Upper lobe of left lung (tissue), 6 donors: ENCODE measurements around the gene CPEB1. TPM values are rescaled to one million over a fixed set of nuclear protein-coding genes. Genes with fewer than 3 reads are reported as not detected.

Source experiments
- ATAC-seq, 2 donors: fragments of 200-7000 bp; cut with Tn5 transposase; one replicate each; pipeline ENCODE4 v1.9.1; 2022; ENCODE audit warnings: mild to moderate bottlenecking in 2 of 2, moderate library complexity in 2 of 2; ENCODE audit not compliant: low FRiP score in 2 of 2
- DNase-seq, 2 donors: peaks; one replicate each; pipeline ENCODE4 v3.0.0-alpha.2; 2019 to 2020
- H3K27ac ChIP-seq, 4 donors: fragments of 200-600 bp; sonication (generic); one replicate each; pipeline ENCODE4 v1.5.1; 2016 to 2019
- H3K27me3 ChIP-seq, 4 donors: fragments of 200-600 bp; sonication (generic); one replicate each; pipeline ENCODE4 v1.5.1; 2017 to 2019
- H3K36me3 ChIP-seq, 4 donors: fragments of 200-600 bp; sonication (generic); one replicate each; pipeline ENCODE4 v1.5.1; 2016 to 2019
- H3K4me1 ChIP-seq, 4 donors: fragments of 200-600 bp; sonication (generic); one replicate each; pipeline ENCODE4 v1.5.1; 2018 to 2019
- H3K4me3 ChIP-seq, 4 donors: fragments of 200-600 bp; sonication (generic); one replicate each; pipeline ENCODE4 v1.5.1; 2017 to 2019; ENCODE audit warnings: mild to moderate bottlenecking in 2 of 4, moderate library complexity in 1 of 4
- H3K9me3 ChIP-seq, 4 donors: fragments of 200-600 bp; sonication (generic); one replicate each; pipeline ENCODE4 v1.5.1; 2018 to 2019
- EP300 ChIP-seq, 4 donors: sonication (generic); formaldehyde crosslinking; IDR thresholded peaks; one replicate each; pipeline ENCODE4 v1.5.1; 2017; ENCODE audit warnings: antibody characterized with exemption in 4 of 4, control low read depth in 2 of 4
- POLR2A ChIP-seq, 4 donors: fragments of 450-650 bp; IDR thresholded peaks; one replicate each; pipeline ENCODE4 v1.5.1; 2016 to 2017; ENCODE audit warnings: antibody characterized with exemption in 4 of 4, mild to moderate bottlenecking in 2 of 4
- POLR2AphosphoS5 ChIP-seq, 2 donors: sonication (generic); formaldehyde crosslinking; IDR thresholded peaks; one replicate each; pipeline ENCODE4 v1.5.1; 2017; ENCODE audit warnings: antibody characterized with exemption in 2 of 2
- WGBS, 2 donors: methylation state at CpG; one replicate each; pipeline ENCODE4 v1.1.5; 2017 to 2018; 5-methylcytosine and 5-hydroxymethylcytosine counted together
- total RNA-seq, 6 donors: library from RNA; depleted of rRNA in 4 of 6; stranded (reverse); fragments of >200 nt in 4 of 6; gene quantifications; one replicate each; pipeline versions ENCODE4 v1.1.0 to v1.2.1, GENCODE V29; 2016 to 2021
- TF ChIP-seq, protein P1 (sequence below), 6 experiments: fragments of 450-650 bp in 4 of 6; fragments of 200-600 bp in 2 of 6; sonication (generic) in 2 of 6; IDR thresholded peaks; one replicate each; pipeline ENCODE4 v1.5.1; 2016 to 2019; ENCODE audit warnings: antibody characterized with exemption in 6 of 6
- donor health status: DM: no; HTN: no; CAD: no; lungs with moderate emphysema.
- donor health status: DM: no; HTN: yes; CAD: no; lungs with severe emphysema.

CPEB1 gene
- total RNA-seq, 6 donors from 2014 or later: 0.76 to 3.4 (median 1.7) TPM

DNA sequence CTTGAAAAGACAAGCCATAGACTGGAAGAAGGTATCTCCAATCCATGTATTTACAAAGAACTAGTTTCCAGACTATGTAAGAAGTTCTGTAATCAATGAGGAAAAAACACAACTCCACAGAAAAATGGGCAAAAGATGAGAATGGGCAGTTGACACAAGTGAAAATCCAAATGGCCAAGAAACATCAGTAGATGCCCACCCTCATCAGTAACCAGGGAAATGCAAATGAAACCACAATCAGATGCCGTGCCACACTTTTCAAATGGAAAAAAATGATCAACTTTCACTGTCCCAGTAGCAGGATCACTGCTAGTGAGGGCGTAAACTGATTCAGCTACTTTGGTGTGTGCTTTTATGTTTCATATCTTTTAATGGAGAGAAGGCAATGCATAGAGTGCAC, 4.5 kb upstream of the CPEB1 start:
- Histone ChIP-seq H3K9me3 (peaks cover 0 to 5% (median 0%) of the 10 kb centered on the region in 4 donors), H3K4me3 (no peak overlapping the region), H3K27ac (no peak overlapping the region), H3K36me3 (no peaks in the 10 kb centered on the region), H3K4me1 (peaks cover 12 to 19% (median 16%) of the 10 kb centered on the region in 4 donors), H3K27me3 (peaks cover 0 to 20% (median 12%) of the 10 kb centered on the region in 4 donors)
- DNase-seq (no peak), ATAC-seq (no peak)
- TF ChIP-seq, protein P1, sequence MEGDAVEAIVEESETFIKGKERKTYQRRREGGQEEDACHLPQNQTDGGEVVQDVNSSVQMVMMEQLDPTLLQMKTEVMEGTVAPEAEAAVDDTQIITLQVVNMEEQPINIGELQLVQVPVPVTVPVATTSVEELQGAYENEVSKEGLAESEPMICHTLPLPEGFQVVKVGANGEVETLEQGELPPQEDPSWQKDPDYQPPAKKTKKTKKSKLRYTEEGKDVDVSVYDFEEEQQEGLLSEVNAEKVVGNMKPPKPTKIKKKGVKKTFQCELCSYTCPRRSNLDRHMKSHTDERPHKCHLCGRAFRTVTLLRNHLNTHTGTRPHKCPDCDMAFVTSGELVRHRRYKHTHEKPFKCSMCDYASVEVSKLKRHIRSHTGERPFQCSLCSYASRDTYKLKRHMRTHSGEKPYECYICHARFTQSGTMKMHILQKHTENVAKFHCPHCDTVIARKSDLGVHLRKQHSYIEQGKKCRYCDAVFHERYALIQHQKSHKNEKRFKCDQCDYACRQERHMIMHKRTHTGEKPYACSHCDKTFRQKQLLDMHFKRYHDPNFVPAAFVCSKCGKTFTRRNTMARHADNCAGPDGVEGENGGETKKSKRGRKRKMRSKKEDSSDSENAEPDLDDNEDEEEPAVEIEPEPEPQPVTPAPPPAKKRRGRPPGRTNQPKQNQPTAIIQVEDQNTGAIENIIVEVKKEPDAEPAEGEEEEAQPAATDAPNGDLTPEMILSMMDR (IDR thresholded peaks at IDR 0.05): no peak
- TF ChIP-seq POLR2AphosphoS5 (IDR thresholded peaks at IDR 0.05): no peak
- TF ChIP-seq POLR2A (IDR thresholded peaks at IDR 0.05): no peak
- TF ChIP-seq EP300 (IDR thresholded peaks at IDR 0.05): no peak
- 85 to 92% methylated on average over 2 of the region's 2 CpGs for WGBS, 2 donors

DNA sequence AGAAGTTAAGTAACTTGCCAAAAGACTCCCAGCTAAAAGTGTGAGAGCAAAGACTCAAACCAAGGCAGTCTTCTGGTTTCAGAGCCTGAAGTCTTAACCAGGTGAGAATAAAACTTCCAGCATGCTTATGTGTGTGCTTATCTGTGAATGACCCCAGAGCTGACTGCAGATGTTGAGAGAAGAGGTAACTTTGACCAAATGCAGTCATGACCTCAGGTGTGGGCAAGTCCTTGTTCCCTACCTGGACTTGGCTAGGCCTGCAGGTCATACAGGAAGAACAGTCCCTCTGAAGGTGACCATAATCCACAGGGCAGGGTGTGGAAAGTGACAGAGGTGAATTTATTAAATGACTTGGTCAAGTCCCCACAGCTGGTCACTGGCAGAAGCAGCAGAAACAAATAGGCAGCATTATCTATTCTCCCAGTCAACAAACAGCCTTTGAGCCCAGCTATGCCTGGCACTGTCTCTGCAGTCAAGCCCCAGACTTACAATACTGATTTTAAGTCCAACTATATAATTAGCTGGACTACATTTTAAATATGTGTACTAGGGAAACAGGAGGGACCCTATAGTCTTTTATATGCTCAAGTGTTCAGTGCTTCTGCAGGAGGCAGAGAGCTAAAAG, 3.0 kb upstream of the CPEB1 start:
- peaks cover 17 to 27% (median 20%) of the 10 kb centered on the region in 4 donors for H3K4me1 ChIP-seq
- DNase-seq: no peak
- no peak for ATAC-seq
- H3K36me3 ChIP-seq: no peaks in the 10 kb centered on the region
- no peak overlapping the region for H3K27ac ChIP-seq
- TF ChIP-seq POLR2A (IDR thresholded peaks at IDR 0.05) (no peak), POLR2AphosphoS5 (IDR thresholded peaks at IDR 0.05) (no peak), EP300 (IDR thresholded peaks at IDR 0.05) (no peak)
- TF ChIP-seq, protein P1 (IDR thresholded peaks at IDR 0.05): no peak
- no peak overlapping the region for H3K4me3 ChIP-seq
- H3K27me3 ChIP-seq: peaks cover 0 to 29% (median 21%) of the 10 kb centered on the region in 4 donors
- peaks cover 0 to 5% (median 0%) of the 10 kb centered on the region in 4 donors for H3K9me3 ChIP-seq

DNA sequence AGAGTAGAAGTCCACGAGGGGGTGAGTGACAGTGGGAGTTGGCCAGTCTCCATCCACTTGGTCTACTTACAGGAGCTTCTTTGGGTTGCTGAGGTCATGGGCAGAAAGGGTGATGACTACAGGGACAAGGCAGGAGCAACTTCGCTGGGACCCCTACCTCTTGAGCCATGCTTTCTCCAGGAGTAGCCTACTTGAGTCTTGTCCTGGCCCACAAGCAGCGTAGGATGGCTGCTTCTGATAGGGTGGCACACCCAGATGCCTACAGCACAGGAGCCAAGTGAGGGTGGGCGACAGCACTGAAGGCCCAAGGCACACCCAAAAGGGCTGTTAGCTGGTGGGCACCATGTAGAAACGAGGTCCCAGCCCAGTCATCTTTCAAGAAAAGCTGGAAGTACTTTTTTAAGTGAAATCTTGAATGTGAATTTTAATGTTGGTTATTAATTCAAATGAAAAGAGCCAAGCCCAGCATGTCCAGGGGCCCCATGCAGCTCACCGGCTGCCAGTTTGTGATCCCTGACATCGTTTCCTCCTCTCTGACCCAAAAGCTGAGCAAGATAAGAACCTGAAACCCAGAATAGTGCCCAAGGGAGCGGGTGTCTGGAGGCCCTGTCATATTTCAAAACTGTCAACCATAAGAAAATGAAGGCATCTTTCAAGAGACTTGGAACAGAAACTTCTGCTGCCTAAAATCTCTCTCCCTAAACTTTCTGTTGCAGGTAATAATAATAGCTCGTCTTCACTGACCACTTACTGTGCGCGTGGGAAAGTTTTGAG, 2.2 kb upstream of the CPEB1 start:
- Histone ChIP-seq H3K36me3 (no peaks in the 10 kb centered on the region), H3K27me3 (peaks cover 0 to 29% (median 23%) of the 10 kb centered on the region in 4 donors), H3K4me3 (no peak overlapping the region), H3K27ac (no peak overlapping the region), H3K9me3 (peaks cover 0 to 5% (median 0%) of the 10 kb centered on the region in 4 donors), H3K4me1 (peaks cover 17 to 27% (median 20%) of the 10 kb centered on the region in 4 donors)
- WGBS, 2 donors: 76 to 83% methylated on average over 10 to 11 of the region's 11 CpGs
- ATAC-seq: peak in 1 of 2 donors; percentile 11
- DNase-seq: no peak
- TF ChIP-seq POLR2A (IDR thresholded peaks at IDR 0.05) (no peak), EP300 (IDR thresholded peaks at IDR 0.05) (no peak), POLR2AphosphoS5 (IDR thresholded peaks at IDR 0.05) (no peak)
- TF ChIP-seq, protein P1 (IDR thresholded peaks at IDR 0.05): no peak

DNA sequence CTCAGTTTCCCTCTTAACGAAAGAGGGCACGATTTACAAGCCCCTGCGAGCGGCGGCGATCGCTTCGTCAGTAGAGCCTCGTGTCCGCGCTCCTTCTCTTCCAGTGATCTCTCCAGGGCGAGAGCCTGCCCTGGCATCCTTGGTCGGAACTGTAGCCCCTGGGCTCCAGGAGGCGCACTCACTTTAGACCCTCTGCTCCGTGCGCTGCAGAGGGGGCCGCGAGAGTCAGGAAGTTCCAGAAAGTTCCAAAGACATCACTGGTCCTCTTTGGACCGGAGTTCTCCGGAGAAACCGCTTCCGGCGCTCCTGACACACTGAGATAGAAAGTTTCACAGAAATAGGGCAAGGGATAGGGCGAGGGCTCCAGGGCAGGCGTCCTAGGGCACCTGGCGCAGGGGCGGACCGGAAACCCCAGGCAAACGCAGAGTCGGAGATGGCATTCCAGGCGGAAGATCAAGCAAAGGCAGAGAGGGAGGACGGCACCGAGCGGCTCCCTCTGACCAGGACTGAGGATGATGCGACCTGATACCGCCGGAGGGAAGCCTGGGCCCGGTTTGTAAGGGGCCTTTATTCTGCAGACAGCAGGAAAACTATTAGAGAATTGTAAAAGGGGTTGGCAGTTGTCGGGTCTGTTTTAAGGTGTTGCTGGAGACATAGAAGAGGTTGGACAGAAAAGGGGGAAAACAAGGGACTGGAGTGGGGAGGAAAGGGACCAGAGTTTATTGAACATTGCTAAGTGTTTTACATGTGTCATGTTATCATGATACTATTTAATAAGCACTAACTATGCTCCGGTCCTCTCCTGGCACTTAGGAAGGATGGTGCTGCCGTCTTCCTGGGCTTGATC, 1.3 kb upstream of the CPEB1 start:
- TF ChIP-seq POLR2AphosphoS5 (IDR thresholded peaks at IDR 0.05) (no peak), EP300 (IDR thresholded peaks at IDR 0.05) (no peak), POLR2A (IDR thresholded peaks at IDR 0.05) (no peak)
- TF ChIP-seq, protein P1 (IDR thresholded peaks at IDR 0.05): no peak
- ATAC-seq (peak in 1 of 2 donors; percentile 29), DNase-seq (peak in 1 of 2 donors; percentile 46)
- peaks cover 17 to 27% (median 20%) of the 10 kb centered on the region in 4 donors for H3K4me1 ChIP-seq
- H3K36me3 ChIP-seq: no peaks in the 10 kb centered on the region
- H3K9me3 ChIP-seq: peaks cover 0 to 5% (median 0%) of the 10 kb centered on the region in 4 donors
- H3K4me3 ChIP-seq: peak overlapping the region; percentile 8 to 59 (median 44)
- H3K27ac ChIP-seq: no peak overlapping the region
- 34 to 41% methylated on average over 17 to 39 of the region's 41 CpGs for WGBS, 2 donors
- H3K27me3 ChIP-seq: peaks cover 0 to 31% (median 23%) of the 10 kb centered on the region in 4 donors
